Transverse colon (tissue), 3 donors: ENCODE data around the gene DECR2.

Source experiments
- EP300 ChIP-seq: sonication (generic); formaldehyde crosslinking; IDR thresholded peaks from one replicate; pipeline ENCODE4 v1.6.1; 2017; ENCODE audit warnings: antibody characterized with exemption, low read depth
- POLR2A ChIP-seq: fragments of 450-650 bp; IDR thresholded peaks from one replicate; pipeline ENCODE4 v1.6.1; 2016; ENCODE audit warnings: antibody characterized with exemption, mild to moderate bottlenecking, moderate library complexity
- TF ChIP-seq, protein P1 (sequence below), 5 experiments: fragments of 200-600 bp in 3 of 5; fragments of 450-650 bp in 2 of 5; sonication (generic) in 3 of 5; IDR thresholded peaks; 1 replicate in 2 of 5; 2 replicates in 3 of 5; pipeline ENCODE4 v1.5.1; 2016 to 2017; ENCODE audit warnings: antibody characterized with exemption in 5 of 5, inconsistent platforms in 3 of 5, mild to moderate bottlenecking in 2 of 5, moderate library complexity in 1 of 5

DNA sequence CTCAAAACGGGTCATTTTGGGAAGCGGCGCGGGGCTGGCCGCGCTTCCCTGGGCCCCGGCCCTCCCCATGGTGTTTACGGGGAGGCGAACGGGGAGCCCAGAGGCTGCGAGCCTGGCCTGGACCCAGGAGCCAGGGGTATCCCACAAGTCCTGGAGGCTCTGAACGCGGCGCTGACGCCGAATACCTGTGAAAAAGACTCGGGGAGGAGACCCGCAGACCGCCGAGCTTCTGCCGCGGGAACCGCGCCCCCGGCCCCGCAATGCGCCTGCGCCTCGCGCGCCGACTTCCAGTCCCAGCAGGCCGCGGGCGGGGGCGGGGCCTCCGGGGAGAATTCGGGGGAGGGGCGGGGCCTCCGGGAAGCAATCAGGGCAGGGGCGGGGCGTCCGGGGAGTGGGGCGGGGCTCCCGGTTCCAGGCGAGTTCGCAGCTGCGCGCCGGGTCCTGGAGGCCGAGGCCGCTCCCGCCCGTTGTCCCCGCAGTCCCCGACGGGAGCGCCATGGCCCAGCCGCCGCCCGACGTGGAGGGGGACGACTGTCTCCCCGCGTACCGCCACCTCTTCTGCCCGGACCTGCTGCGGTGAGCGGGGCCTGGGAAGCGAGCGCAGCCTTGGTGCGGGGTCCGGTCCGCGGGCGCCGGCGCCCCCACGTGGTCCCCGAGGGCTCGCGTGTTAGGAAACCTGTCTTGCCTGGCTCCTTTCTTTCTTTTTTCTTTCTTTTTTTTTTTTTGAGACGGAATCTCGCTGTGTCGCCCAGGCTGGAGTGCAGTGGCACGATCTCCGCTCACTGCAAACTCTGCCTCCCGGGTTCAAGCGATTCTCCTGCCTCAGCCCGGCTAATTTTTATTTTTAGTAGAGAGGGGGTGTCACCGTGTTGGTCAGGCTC, at the start of gene DECR2:
- TF ChIP-seq, protein P1, sequence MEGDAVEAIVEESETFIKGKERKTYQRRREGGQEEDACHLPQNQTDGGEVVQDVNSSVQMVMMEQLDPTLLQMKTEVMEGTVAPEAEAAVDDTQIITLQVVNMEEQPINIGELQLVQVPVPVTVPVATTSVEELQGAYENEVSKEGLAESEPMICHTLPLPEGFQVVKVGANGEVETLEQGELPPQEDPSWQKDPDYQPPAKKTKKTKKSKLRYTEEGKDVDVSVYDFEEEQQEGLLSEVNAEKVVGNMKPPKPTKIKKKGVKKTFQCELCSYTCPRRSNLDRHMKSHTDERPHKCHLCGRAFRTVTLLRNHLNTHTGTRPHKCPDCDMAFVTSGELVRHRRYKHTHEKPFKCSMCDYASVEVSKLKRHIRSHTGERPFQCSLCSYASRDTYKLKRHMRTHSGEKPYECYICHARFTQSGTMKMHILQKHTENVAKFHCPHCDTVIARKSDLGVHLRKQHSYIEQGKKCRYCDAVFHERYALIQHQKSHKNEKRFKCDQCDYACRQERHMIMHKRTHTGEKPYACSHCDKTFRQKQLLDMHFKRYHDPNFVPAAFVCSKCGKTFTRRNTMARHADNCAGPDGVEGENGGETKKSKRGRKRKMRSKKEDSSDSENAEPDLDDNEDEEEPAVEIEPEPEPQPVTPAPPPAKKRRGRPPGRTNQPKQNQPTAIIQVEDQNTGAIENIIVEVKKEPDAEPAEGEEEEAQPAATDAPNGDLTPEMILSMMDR (IDR thresholded peaks at IDR 0.05), result peak; percentile 27 to 50 (median 47)
- TF ChIP-seq POLR2A (peak; percentile 79), EP300 (no peak)
